GM12872 (cell line): ENCODE data around the gene BLTP3B.

ENCODE experiments used
- TF ChIP-seq, protein P1 (sequence below): IDR thresholded peaks from 3 replicates; pipeline ENCODE4 v1.5.1; 2011; ENCODE audit warnings: low read depth, mild to moderate bottlenecking, low read length, moderate library complexity; ENCODE audit not compliant: insufficient read depth

The BLTP3B gene

DNA sequence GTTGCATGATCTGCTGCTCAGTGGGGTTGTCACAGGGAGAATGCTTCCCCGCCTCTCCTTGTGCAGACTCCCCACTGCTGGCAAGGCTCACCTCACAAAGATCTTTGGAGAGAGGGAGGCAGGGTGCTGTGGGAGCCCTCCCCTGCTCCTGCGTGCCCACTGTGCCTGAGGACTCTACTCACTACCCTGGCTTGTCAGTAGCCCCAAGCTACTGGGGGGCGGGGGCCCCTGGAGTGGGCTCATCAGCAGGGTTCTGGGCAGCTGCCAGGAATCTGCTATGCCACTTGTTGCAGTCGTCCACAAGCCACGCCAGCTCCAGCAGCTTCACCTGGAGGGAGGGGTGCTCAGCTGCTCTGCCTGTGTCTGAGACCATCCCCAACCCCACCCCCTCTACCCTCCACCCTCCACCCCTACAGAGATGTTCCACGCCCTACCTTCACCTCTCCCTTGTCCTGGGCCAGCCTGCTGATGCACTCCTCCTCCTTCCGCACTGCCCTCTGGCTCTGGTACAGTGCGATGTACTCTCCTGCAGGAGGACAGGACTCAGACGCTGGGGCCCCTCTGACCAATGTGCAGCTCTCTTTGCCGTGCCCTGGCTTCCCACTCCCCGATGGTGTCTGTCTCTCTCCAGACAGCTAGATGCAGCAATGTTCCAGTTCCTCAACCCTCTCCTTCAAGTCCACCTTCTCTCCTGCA lies 14.2 kb upstream of the BLTP3B start:
- TF ChIP-seq, protein P1, sequence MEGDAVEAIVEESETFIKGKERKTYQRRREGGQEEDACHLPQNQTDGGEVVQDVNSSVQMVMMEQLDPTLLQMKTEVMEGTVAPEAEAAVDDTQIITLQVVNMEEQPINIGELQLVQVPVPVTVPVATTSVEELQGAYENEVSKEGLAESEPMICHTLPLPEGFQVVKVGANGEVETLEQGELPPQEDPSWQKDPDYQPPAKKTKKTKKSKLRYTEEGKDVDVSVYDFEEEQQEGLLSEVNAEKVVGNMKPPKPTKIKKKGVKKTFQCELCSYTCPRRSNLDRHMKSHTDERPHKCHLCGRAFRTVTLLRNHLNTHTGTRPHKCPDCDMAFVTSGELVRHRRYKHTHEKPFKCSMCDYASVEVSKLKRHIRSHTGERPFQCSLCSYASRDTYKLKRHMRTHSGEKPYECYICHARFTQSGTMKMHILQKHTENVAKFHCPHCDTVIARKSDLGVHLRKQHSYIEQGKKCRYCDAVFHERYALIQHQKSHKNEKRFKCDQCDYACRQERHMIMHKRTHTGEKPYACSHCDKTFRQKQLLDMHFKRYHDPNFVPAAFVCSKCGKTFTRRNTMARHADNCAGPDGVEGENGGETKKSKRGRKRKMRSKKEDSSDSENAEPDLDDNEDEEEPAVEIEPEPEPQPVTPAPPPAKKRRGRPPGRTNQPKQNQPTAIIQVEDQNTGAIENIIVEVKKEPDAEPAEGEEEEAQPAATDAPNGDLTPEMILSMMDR: no peak

DNA sequence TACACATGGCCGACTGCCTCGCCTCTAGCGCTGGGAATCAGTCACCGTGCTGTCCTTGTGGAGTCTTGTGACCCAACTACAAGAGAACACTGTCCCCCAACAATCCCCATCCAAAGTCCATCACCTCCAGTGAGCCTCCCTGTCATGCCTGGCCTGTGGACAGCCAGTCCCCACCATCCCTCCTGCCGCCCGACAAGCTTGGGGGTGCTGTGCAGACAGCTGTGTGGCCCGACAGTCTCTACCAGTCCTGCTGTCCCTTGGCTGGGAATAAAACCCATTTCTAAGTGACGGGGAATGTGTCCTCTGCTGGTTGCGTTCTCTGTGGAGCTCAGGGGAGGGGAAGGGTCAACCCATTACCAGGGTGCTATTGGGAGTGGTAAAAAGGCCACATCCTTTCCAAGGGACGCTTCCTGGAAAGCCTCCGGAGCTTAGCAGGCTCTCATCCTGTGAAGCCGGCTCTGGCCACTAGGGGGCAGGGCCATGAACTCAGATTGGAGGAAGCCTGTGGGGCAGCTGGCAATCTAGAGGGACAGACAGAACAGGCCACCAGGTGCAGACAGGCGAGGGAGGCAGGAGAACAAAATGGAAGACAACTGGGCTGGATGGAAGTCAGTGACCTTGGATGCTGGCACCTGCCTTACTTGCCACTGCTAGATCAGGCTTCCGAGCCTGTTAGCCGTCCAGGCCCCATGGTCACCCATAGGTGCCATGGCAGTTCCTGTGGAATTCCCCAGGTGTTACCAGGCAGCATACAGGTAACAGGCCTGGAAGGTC lies 12.0 kb upstream of the BLTP3B start:
- TF ChIP-seq, protein P1: peak; percentile 96

DNA sequence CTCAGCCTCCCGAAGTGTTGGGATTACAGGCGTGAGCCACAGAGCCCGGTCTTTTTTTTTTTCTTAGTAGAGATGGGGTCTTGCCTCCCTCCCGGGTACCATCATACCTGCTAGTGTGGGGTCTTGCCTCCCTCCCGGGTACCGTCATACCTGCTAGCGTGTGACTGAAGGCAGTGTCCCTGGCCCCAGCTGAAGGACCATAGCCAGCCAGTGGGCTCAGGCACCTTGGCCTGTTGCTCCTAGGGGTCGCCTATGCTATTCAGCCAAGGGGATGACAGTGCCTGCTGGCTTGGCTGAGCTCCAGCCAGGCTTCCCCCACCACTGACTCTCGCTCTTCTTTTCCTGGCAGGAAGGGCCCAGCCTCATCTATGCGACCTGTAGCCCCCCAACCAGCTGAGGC lies 10.5 kb upstream of the BLTP3B start:
- TF ChIP-seq, protein P1: no peak

DNA sequence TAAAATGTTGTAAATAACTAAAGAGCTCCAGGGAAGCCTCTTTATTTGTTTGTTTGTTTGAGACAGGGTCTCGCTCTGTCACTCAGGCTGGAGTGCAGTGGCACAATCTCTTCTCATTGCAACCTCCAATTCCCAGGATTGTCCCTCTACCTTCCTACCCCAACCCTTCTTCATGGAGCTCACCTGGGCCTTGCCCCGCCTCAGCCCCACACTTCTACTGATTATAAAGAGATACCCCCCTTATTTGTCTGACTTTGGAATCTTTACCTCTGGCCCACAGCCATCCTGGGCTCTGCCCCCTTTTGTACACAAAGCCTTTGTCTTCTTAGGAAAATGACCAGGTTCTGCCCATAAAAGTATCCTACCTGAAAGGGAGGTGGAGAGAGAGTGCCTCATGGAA lies 9.1 kb upstream of the BLTP3B start:
- TF ChIP-seq, protein P1: no peak

DNA sequence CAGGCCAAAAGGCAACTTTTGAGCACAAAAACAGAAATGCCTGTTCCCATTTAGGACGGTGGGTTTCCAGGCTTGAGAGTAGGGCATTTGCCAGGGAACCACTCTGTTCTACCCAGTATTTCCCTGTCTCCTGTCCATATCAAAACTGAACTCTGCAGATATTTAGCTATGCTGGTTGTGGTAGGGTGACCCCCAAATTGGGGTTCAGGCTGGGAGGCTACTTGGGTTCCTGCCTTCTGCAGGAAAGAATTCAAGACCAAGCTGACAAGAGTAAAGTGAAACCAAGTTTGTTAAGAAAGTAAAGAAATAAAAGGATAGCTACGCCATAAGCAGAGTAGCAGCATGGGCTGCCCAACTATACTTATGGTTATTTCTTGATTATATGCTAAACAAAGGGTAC lies 3.6 kb upstream of the BLTP3B start:
- TF ChIP-seq, protein P1: no peak

DNA sequence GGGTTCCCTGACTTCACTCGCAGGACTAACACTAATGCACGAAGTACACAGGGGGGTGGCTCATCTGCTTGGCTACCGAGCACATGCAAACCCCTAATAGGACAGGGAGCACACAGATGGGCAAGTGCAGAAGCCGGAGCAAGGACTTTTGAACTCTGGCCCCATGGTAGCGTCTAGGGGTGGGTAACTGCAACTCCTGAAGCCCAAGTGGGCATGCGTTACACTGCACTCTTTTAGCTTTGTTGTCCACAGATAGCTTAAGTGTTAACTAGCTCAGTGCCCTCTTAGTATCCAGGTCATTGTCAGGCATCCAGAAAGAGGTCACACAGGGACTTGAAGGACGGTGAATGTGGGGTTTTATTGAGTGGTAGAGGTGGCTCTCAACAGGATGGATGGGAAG lies 3.0 kb upstream of the BLTP3B start:
- TF ChIP-seq, protein P1: no peak

DNA sequence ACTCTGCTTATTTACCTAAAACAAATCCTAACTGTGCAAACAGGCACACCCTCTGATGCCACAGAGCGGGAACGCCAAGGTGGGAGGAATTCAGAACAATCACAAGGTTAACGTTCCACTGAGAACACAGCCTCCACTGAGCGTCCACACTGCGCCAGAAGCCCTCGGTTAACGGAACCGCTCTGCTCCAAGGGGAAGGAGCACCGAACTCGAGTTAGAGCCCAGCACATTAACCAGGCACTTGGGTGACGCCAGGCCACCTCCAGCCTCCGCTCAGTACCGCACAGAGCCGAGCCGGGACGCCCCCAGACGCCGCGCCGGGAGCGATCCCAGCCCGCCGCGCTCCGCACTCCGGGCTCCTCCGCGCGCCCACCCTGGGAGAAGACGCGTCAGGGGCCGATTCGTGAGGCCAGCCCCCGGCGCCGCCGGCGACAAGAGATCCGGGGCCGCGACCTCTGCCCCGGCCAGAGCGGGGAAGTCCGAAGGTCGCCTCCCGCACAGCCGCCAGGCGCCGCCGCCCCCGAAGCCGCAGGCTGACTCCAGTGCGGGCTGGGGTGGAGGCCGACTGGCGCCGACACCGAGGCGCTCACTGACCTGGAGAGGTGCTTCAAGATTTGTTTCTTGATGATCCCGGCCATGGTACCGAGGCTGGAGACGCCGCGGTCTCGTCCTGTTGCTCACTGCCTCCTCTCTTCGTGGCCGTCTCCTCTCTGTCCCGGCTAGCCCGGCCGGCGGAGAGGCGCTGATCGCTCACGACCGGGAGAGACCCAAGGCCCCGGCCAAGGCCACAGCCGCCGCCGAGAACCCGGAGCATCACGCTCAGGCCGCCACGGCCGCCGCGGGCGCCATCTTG lies 450 bp downstream of the BLTP3B start:
- TF ChIP-seq, protein P1: no peak
